ENCODE data around the gene TNPO1.

Gene TNPO1

DNA sequence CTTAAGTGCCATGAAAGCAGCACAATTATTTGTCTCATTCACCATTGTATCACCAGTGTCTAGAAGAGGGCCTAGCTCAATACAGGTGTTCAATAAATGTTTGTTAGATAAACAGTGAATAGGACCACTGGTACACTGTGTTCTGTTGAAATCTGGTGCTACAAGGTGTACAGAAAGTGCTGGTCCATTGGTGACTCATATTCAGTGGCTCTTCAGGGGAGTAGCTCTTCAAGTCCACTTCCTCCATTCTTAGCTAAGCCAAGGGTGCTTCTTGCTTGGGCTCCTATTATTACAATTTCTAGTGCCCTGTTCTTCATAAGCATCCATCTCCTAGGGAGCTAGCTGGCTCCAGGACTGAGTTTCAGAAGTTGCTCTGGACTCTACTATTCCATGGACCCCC is 133.0 kb downstream of the TNPO1 start:
- H3K4me1 ChIP-seq (ENCODE audit: low read length): no peaks in the 10 kb centered on the region
- no peak overlapping the region for H3K27ac ChIP-seq (ENCODE audit: low read length)
- TF ChIP-seq, protein P1, sequence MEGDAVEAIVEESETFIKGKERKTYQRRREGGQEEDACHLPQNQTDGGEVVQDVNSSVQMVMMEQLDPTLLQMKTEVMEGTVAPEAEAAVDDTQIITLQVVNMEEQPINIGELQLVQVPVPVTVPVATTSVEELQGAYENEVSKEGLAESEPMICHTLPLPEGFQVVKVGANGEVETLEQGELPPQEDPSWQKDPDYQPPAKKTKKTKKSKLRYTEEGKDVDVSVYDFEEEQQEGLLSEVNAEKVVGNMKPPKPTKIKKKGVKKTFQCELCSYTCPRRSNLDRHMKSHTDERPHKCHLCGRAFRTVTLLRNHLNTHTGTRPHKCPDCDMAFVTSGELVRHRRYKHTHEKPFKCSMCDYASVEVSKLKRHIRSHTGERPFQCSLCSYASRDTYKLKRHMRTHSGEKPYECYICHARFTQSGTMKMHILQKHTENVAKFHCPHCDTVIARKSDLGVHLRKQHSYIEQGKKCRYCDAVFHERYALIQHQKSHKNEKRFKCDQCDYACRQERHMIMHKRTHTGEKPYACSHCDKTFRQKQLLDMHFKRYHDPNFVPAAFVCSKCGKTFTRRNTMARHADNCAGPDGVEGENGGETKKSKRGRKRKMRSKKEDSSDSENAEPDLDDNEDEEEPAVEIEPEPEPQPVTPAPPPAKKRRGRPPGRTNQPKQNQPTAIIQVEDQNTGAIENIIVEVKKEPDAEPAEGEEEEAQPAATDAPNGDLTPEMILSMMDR (IDR thresholded peaks at IDR 0.05; ENCODE audit: low read length): no peak
- TF ChIP-seq EZH2 (optimal IDR thresholded peaks at IDR 0.05; ENCODE audit: low read depth, low read length) (no peak), EZH2phosphoT487 (IDR thresholded peaks at IDR 0.05; ENCODE audit: low read length) (no peak)
- no peak for DNase-seq
- H3K27me3 ChIP-seq (replicated peaks; ENCODE audit: insufficient read depth, low read length): no peaks in the 10 kb centered on the region
- H3K4me3 ChIP-seq (ENCODE audit: low read length): no peak overlapping the region
- H3K79me2 ChIP-seq (ENCODE audit: low read length): no peaks in the 10 kb centered on the region
- H4K20me1 ChIP-seq (ENCODE audit: insufficient read depth, low read length): no peaks in the 10 kb centered on the region
- no peaks in the 10 kb centered on the region for H3F3A ChIP-seq (ENCODE audit: insufficient read depth, low read length)
- H2AFZ ChIP-seq (ENCODE audit: low read length): no peak overlapping the region
- H3K9ac ChIP-seq (ENCODE audit: low read length): no peak overlapping the region
- H3K36me3 ChIP-seq (replicated peaks; ENCODE audit: insufficient read depth, low read length): no peaks in the 10 kb centered on the region
- H3K9me3 ChIP-seq (replicated peaks; ENCODE audit: insufficient read depth, low read length): no peaks in the 10 kb centered on the region
- H3K9me2 ChIP-seq (replicated peaks; ENCODE audit: insufficient read depth, low read length): no peaks in the 10 kb centered on the region
- no peak overlapping the region for H3K4me2 ChIP-seq (ENCODE audit: low read depth, low read length)

DNA sequence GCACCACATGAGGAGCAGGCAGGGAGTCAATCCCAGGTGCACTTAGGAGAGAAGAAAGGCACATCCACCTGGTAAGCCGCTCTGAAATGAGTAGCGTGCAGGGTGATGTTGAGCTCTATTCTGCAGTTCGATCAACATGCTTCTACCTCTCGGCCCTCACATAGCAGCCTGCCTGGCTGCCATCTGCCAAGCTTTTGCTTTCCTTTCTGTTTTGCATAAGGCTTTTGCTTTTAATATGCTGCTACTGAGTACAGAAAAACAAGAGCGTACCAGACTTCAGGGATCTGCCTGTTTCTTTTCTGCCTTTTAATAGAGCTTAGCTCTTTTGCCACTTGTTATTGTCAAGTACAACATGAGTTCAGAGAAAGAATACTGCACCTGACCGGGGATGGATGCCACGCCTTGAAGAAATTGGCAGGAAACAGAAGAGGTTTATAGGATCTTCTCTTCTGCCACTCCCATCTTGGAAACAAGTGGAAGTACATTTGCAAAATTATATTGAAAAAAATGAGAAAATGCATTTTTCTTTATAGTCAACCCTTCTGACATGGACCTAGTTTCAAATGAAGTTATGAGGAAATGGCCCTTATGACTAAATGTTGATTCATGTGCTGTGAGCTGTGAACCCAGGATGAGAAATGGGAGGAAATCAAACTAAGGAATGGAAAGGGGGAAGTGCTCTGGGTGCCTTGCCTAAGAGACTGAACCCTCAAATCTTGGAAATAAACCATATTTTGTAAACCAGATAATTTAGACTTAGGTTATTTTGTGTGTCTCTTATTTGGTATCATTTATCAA is 135.4 kb downstream of the TNPO1 start:
- no peak for DNase-seq
- Histone ChIP-seq H3F3A (ENCODE audit: insufficient read depth, low read length) (no peaks in the 10 kb centered on the region), H3K4me3 (ENCODE audit: low read length) (no peak overlapping the region), H3K9me2 (replicated peaks; ENCODE audit: insufficient read depth, low read length) (no peaks in the 10 kb centered on the region), H3K79me2 (ENCODE audit: low read length) (no peaks in the 10 kb centered on the region), H3K36me3 (replicated peaks; ENCODE audit: insufficient read depth, low read length) (no peaks in the 10 kb centered on the region), H3K4me2 (ENCODE audit: low read depth, low read length) (no peak overlapping the region), H3K4me1 (ENCODE audit: low read length) (peaks cover 2% of the 10 kb centered on the region; the same call in 1 of the 2 replicates), H3K27ac (ENCODE audit: low read length) (no peak overlapping the region), H3K9me3 (replicated peaks; ENCODE audit: insufficient read depth, low read length) (no peaks in the 10 kb centered on the region), H2AFZ (ENCODE audit: low read length) (no peak overlapping the region), H4K20me1 (ENCODE audit: insufficient read depth, low read length) (no peaks in the 10 kb centered on the region), H3K27me3 (replicated peaks; ENCODE audit: insufficient read depth, low read length) (no peaks in the 10 kb centered on the region), H3K9ac (ENCODE audit: low read length) (no peak overlapping the region)
- no peak for TF ChIP-seq EZH2 (optimal IDR thresholded peaks at IDR 0.05; ENCODE audit: low read depth, low read length)
- no peak for TF ChIP-seq EZH2phosphoT487 (IDR thresholded peaks at IDR 0.05; ENCODE audit: low read length)
- TF ChIP-seq, protein P1 (IDR thresholded peaks at IDR 0.05; ENCODE audit: low read length): no peak

DNA sequence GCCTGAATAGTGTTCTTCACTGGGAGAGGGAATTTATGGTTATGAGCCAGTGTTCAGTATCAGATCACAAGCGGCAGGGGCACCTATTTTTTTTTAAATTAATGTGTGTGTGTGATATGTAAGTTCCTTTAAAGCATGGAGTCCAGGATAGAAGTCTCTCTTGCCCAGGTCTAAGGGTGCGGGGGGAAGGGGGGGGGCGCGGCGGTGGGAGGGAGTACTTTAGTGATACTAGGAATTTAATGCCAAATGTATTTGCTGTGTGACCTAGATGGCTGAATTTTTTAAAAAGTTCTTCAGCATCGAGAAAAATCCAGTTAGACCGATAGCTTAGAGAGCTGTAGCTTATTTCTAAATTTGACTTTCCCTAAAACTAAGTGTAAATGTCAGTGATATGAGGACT is 137.9 kb downstream of the TNPO1 start:
- no peaks in the 10 kb centered on the region for H3F3A ChIP-seq (ENCODE audit: insufficient read depth, low read length)
- TF ChIP-seq EZH2 (optimal IDR thresholded peaks at IDR 0.05; ENCODE audit: low read depth, low read length) (no peak), EZH2phosphoT487 (IDR thresholded peaks at IDR 0.05; ENCODE audit: low read length) (no peak)
- TF ChIP-seq, protein P1 (IDR thresholded peaks at IDR 0.05; ENCODE audit: low read length): no peak
- no peak overlapping the region for H3K4me3 ChIP-seq (ENCODE audit: low read length)
- H3K27ac ChIP-seq (ENCODE audit: low read length): no peak overlapping the region
- no peaks in the 10 kb centered on the region for H3K27me3 ChIP-seq (replicated peaks; ENCODE audit: insufficient read depth, low read length)
- no peaks in the 10 kb centered on the region for H3K9me2 ChIP-seq (replicated peaks; ENCODE audit: insufficient read depth, low read length)
- H3K79me2 ChIP-seq (ENCODE audit: low read length): no peaks in the 10 kb centered on the region
- H4K20me1 ChIP-seq (ENCODE audit: insufficient read depth, low read length): no peaks in the 10 kb centered on the region
- H3K4me1 ChIP-seq (ENCODE audit: low read length): peaks cover 5% of the 10 kb centered on the region; the same call in 1 of the 2 replicates
- H3K9ac ChIP-seq (ENCODE audit: low read length): no peak overlapping the region
- H2AFZ ChIP-seq (ENCODE audit: low read length): no peak overlapping the region
- DNase-seq: no peak
- H3K36me3 ChIP-seq (replicated peaks; ENCODE audit: insufficient read depth, low read length): no peaks in the 10 kb centered on the region
- H3K4me2 ChIP-seq (ENCODE audit: low read depth, low read length): no peak overlapping the region
- H3K9me3 ChIP-seq (replicated peaks; ENCODE audit: insufficient read depth, low read length): no peaks in the 10 kb centered on the region
